Measurements from ENCODE around the gene EDC4.

Gene EDC4

GRCh38 chr16:67879936-67880335, 7.1 kb downstream of the EDC4 start:
- no peak for DNase-seq

GRCh38 chr16:67880584-67880983, 7.7 kb downstream of the EDC4 start:
- DNase-seq, result no peak

GRCh38 chr16:67881621-67882161, 8.8 kb downstream of the EDC4 start:
- DNase-seq, result no peak

GRCh38 chr16:67882374-67883145, 9.7 kb downstream of the EDC4 start:
- no peak for DNase-seq

- DNase-seq, result no peak
These were observed 10.5 kb downstream of the EDC4 start for GRCh38 chr16:67883146-67883871.

- DNase-seq, result no peak
These were observed 11.0 kb downstream of the EDC4 start for GRCh38 chr16:67883872-67884261.

- DNase-seq, result no peak
These were observed 11.8 kb downstream of the EDC4 start, which contains the start of gene NRN1L for GRCh38 chr16:67884684-67885083. TSS of gene NRN1L (plus strand) at chr16:67884885. CDS start at chr16:67884904, 19 bp downstream.

GRCh38 chr16:67885545-67885944, 12.7 kb downstream of the EDC4 start:
- DNase-seq, result no peak

GRCh38 chr16:67885976-67886375, 13.1 kb downstream of the EDC4 start:
- no peak for DNase-seq

- DNase-seq, result peak; percentile 10
These were observed 13.5 kb downstream of the EDC4 start for GRCh38 chr16:67886387-67886786.

GRCh38 chr16:67888331-67888730, 15.5 kb downstream of the EDC4 start:
- DNase-seq, result no peak

- no peak for DNase-seq
These were observed 19.5 kb downstream of the EDC4 start for GRCh38 chr16:67892375-67892774.

- peak; percentile 74 for DNase-seq
These were observed 20.3 kb downstream of the EDC4 start, which contains the start of gene PSKH1 for GRCh38 chr16:67892899-67893742. TSS of gene PSKH1 (plus strand) at chr16:67893254. CDS start at chr16:67908750, 15,496 bp downstream.

- DNase-seq, result no peak
These were observed 21.0 kb downstream of the EDC4 start for GRCh38 chr16:67893743-67894399.

- DNase-seq, result no peak
These were observed 24.4 kb downstream of the EDC4 start for GRCh38 chr16:67897231-67897630.

GRCh38 chr16:67901734-67902133, 28.9 kb downstream of the EDC4 start:
- no peak for DNase-seq

- no peak for DNase-seq
These were observed 30.0 kb downstream of the EDC4 start for GRCh38 chr16:67902831-67903230.

- DNase-seq, result no peak
These were observed 34.7 kb downstream of the EDC4 start for GRCh38 chr16:67907397-67908180.

- no peak for DNase-seq
These were observed 36.3 kb downstream of the EDC4 start for GRCh38 chr16:67909056-67909742.

GRCh38 chr16:67910158-67910557, 37.3 kb downstream of the EDC4 start:
- DNase-seq, result no peak
